ENCODE measurements around the gene PON2. TPM values are rescaled to one million over a fixed set of nuclear protein-coding genes. Genes with fewer than 3 reads are reported as not detected.

PON2 gene
- 1 to 10 TPM; 4.4 to 6.9 TPM for total RNA-seq

GRCh38 chr7:95434557-95435421 is at the start of gene PON2:
Gene PON2, minus strand, starts transcription at chr7:95435028. Its CDS starts 77 bp downstream, at chr7:95434951.
- peak; percentile 98 to 99 for ATAC-seq (replicated peaks in 1 of 2)

DNA sequence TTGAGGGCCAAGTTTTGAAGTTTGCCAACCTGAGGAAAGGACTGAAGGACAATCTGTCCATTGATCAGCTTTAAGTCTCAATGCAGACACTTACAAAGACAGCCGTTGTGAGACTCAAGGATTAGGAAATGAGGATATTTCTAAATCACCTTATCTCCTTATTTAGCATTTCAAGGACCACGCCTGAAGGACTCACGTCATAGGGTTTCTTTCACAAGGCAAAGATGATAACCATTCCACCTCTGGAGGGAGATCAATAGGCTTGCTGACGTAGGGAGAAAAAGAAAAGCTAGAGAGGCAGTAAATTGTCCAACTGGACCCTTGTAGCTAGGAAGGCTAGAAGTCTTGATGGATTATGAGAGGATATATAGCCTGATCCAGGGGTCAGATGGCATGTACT is 47.6 kb upstream of the PON2 start:
- no peak overlapping the region for H3K27ac Mint-ChIP-seq
- H3K27me3 Mint-ChIP-seq (ENCODE audit: low read depth), result no peaks in the 10 kb centered on the region
- H3K9me3 Mint-ChIP-seq, result no peaks in the 10 kb centered on the region
- ATAC-seq (replicated peaks in 1 of 2), result no peak
- H3K4me3 Mint-ChIP-seq, result no peak overlapping the region
- no peaks in the 10 kb centered on the region for H3K4me1 Mint-ChIP-seq (ENCODE audit: low read depth)
- no peaks in the 10 kb centered on the region for H3K36me3 Mint-ChIP-seq (ENCODE audit: insufficient read depth in 2 of 2)
- DNase-seq, result no peak

More at GRCh38 chr7:95434557-95435421, at the start of gene PON2:
- H3K4me3 Mint-ChIP-seq, result peak within 1 kb of the TSS; percentile 87 to 90
- DNase-seq, result peak; percentile 64 to 71
- H3K27ac Mint-ChIP-seq, result peak within 1 kb of the TSS; percentile 71
- no peaks in the 10 kb centered on the region for H3K27me3 Mint-ChIP-seq (ENCODE audit: low read depth)
- no peaks in the 10 kb centered on the region for H3K9me3 Mint-ChIP-seq
- no peaks in the 10 kb centered on the region for H3K36me3 Mint-ChIP-seq (ENCODE audit: insufficient read depth in 2 of 2)
- H3K4me1 Mint-ChIP-seq (ENCODE audit: low read depth), result peaks cover 18% of the 10 kb centered on the region

- H3K4me1 Mint-ChIP-seq (ENCODE audit: low read depth), result no peaks in the 10 kb centered on the region
- H3K27ac Mint-ChIP-seq, result no peak overlapping the region
- DNase-seq (no peak), ATAC-seq (replicated peaks in 1 of 2) (no peak)
- no peaks in the 10 kb centered on the region for H3K9me3 Mint-ChIP-seq
- no peaks in the 10 kb centered on the region for H3K36me3 Mint-ChIP-seq (ENCODE audit: insufficient read depth in 2 of 2)
- no peak overlapping the region for H3K4me3 Mint-ChIP-seq
- no peaks in the 10 kb centered on the region for H3K27me3 Mint-ChIP-seq (ENCODE audit: low read depth)
These were observed 46.7 kb upstream of the PON2 start for GRCh38 chr7:95481271-95482165.

GRCh38 chr7:95479992-95480624 is 45.3 kb upstream of the PON2 start:
- Mint-ChIP-seq H3K9me3 (no peaks in the 10 kb centered on the region), H3K27me3 (ENCODE audit: low read depth) (no peaks in the 10 kb centered on the region), H3K4me1 (ENCODE audit: low read depth) (no peaks in the 10 kb centered on the region), H3K4me3 (no peak overlapping the region), H3K36me3 (ENCODE audit: insufficient read depth in 2 of 2) (no peaks in the 10 kb centered on the region), H3K27ac (no peak overlapping the region)
- ATAC-seq (replicated peaks in 1 of 2) (no peak), DNase-seq (no peak)

GRCh38 chr7:95478272-95479037 is 43.6 kb upstream of the PON2 start:
- Mint-ChIP-seq H3K27me3 (ENCODE audit: low read depth) (no peaks in the 10 kb centered on the region), H3K36me3 (ENCODE audit: insufficient read depth in 2 of 2) (no peaks in the 10 kb centered on the region), H3K4me1 (ENCODE audit: low read depth) (no peaks in the 10 kb centered on the region), H3K9me3 (no peaks in the 10 kb centered on the region), H3K27ac (no peak overlapping the region), H3K4me3 (no peak overlapping the region)
- no peak for ATAC-seq (replicated peaks in 1 of 2)
- no peak for DNase-seq

- Mint-ChIP-seq H3K4me1 (ENCODE audit: low read depth) (no peaks in the 10 kb centered on the region), H3K9me3 (no peaks in the 10 kb centered on the region), H3K4me3 (no peak overlapping the region), H3K27me3 (ENCODE audit: low read depth) (no peaks in the 10 kb centered on the region), H3K27ac (no peak overlapping the region), H3K36me3 (ENCODE audit: insufficient read depth in 2 of 2) (no peaks in the 10 kb centered on the region)
- ATAC-seq (replicated peaks in 1 of 2) (peak; percentile 56 to 62), DNase-seq (peak; percentile 45 to 46)
These were observed 42.2 kb upstream of the PON2 start for GRCh38 chr7:95476904-95477594.

- H3K4me1 Mint-ChIP-seq (ENCODE audit: low read depth), result no peaks in the 10 kb centered on the region
- no peaks in the 10 kb centered on the region for H3K27me3 Mint-ChIP-seq (ENCODE audit: low read depth)
- DNase-seq, result no peak
- no peak overlapping the region for H3K27ac Mint-ChIP-seq
- no peak overlapping the region for H3K4me3 Mint-ChIP-seq
- H3K9me3 Mint-ChIP-seq, result no peaks in the 10 kb centered on the region
- ATAC-seq (replicated peaks in 1 of 2), result no peak
- H3K36me3 Mint-ChIP-seq (ENCODE audit: insufficient read depth in 2 of 2), result no peaks in the 10 kb centered on the region
These were observed 41.4 kb upstream of the PON2 start for GRCh38 chr7:95476072-95476847.

- Mint-ChIP-seq H3K27ac (no peak overlapping the region), H3K9me3 (no peaks in the 10 kb centered on the region), H3K4me1 (ENCODE audit: low read depth) (peaks cover 10% of the 10 kb centered on the region), H3K4me3 (no peak overlapping the region), H3K27me3 (ENCODE audit: low read depth) (no peaks in the 10 kb centered on the region), H3K36me3 (ENCODE audit: insufficient read depth in 2 of 2) (no peaks in the 10 kb centered on the region)
- no peak for ATAC-seq (replicated peaks in 1 of 2)
- no peak for DNase-seq
These were observed 38.6 kb upstream of the PON2 start for GRCh38 chr7:95473276-95473985.

- Mint-ChIP-seq H3K27ac (no peak overlapping the region), H3K9me3 (no peaks in the 10 kb centered on the region), H3K36me3 (ENCODE audit: insufficient read depth in 2 of 2) (no peaks in the 10 kb centered on the region), H3K27me3 (ENCODE audit: low read depth) (no peaks in the 10 kb centered on the region), H3K4me1 (ENCODE audit: low read depth) (peaks cover 10% of the 10 kb centered on the region), H3K4me3 (no peak overlapping the region)
- DNase-seq (no peak), ATAC-seq (replicated peaks in 1 of 2) (no peak)
These were observed 37.8 kb upstream of the PON2 start for GRCh38 chr7:95472581-95473161.

DNA sequence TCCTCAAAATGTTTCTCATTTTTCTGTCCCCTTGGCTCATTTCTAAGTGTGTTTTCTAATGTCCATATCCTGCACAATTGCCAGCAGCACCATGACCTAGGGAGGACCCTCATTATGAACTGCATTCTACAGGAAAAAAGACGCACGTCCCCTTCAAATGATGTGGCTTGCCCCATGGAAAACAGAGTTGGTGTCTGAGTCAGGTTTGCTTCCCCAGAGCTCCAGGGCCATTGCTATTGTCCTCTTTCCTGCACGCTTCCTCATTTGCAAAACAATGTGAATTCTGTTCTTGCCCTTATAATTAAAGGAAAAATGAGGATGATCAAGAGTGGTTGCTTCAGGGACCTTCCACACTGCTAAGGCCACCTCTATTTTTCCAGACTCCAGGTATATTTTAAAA is 36.2 kb upstream of the PON2 start:
- Mint-ChIP-seq H3K4me3 (no peak overlapping the region), H3K4me1 (ENCODE audit: low read depth) (peaks cover 10% of the 10 kb centered on the region), H3K9me3 (no peaks in the 10 kb centered on the region), H3K27me3 (ENCODE audit: low read depth) (no peaks in the 10 kb centered on the region), H3K27ac (no peak overlapping the region), H3K36me3 (ENCODE audit: insufficient read depth in 2 of 2) (no peaks in the 10 kb centered on the region)
- DNase-seq, result no peak
- ATAC-seq (replicated peaks in 1 of 2), result no peak

GRCh38 chr7:95470452-95470851 is 35.6 kb upstream of the PON2 start:
- Mint-ChIP-seq H3K4me3 (no peak overlapping the region), H3K4me1 (ENCODE audit: low read depth) (peaks cover 10% of the 10 kb centered on the region), H3K9me3 (no peaks in the 10 kb centered on the region), H3K27me3 (ENCODE audit: low read depth) (no peaks in the 10 kb centered on the region), H3K36me3 (ENCODE audit: insufficient read depth in 2 of 2) (no peaks in the 10 kb centered on the region), H3K27ac (peak overlapping the region; percentile 79)
- ATAC-seq (replicated peaks in 1 of 2) (peak in 1 of 2 donors; percentile 46), DNase-seq (peak in 1 of 2 donors; percentile 4)

All from activated T-cell treated with anti-CD3 and anti-CD28 coated beads, Interleukin-2, amount 50 U/mL, for 72 hours (primary cell).